GM21367 (cell line): ENCODE data around the gene ADAMTS3.
"Not testable (repeated sequence)": the region's sequence is repeated elsewhere in the genome, so short reads cannot be mapped to it uniquely, and the experiment has no call there.

Experiments used
- ATAC-seq: cut with Tn5 transposase; IDR thresholded peaks from one replicate; pipeline ENCODE4 v1.9.1; 2021; ENCODE audit not compliant: unreplicated experiment

The ADAMTS3 gene

DNA sequence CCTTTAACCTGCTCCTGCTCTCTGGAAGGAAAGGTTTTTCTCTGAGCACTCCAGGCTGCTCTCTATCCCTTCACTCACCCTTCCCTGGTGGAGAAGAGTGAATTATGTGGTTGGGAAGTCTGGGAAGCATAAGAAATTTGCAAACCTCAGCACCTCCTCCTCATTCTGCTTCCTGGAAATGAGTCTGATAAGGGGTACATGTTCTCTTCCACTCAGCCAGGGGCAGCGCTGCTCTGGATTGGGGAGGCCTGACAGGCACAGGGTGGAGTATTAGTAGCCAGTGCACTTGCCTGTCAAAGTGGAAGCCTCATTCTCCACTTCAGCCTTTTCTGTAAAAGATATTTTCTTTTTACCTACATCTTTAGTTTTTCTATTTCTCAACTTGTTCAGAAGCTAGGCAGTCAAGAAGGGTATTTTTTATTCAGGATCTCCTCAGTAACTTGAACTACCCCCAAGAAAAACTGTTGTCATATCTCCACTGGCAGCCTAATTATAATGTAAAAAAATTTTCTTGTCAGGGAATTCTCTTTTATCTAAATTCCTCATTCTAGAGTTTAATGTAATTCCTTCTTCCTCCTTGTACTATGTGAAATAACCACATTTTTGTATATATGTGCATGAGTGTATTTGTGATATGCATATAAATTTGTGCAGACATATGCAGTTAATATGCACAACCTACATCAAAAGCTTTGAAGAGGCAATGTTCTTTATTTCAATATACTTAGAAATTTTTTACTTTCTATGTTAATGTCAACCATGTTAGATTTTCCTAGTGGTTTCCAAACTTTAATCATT, 15.3 kb downstream of the ADAMTS3 start:
- ATAC-seq, result no peak

- ATAC-seq, result no peak
Observed at GRCh38 chr4:72552447-72552846, 16.6 kb downstream of the ADAMTS3 start.

- no peak for ATAC-seq
Observed at GRCh38 chr4:72546456-72546855, 22.6 kb downstream of the ADAMTS3 start.

- ATAC-seq, result not testable (repeated sequence)
Observed at GRCh38 chr4:72540694-72541093, 28.3 kb downstream of the ADAMTS3 start.

- ATAC-seq, result no peak
Observed at GRCh38 chr4:72538006-72538405, 31.0 kb downstream of the ADAMTS3 start.

GRCh38 chr4:72536443-72536842, 32.6 kb downstream of the ADAMTS3 start:
- ATAC-seq, result no peak

- ATAC-seq, result no peak
Observed at GRCh38 chr4:72531768-72532290, 37.2 kb downstream of the ADAMTS3 start.

DNA sequence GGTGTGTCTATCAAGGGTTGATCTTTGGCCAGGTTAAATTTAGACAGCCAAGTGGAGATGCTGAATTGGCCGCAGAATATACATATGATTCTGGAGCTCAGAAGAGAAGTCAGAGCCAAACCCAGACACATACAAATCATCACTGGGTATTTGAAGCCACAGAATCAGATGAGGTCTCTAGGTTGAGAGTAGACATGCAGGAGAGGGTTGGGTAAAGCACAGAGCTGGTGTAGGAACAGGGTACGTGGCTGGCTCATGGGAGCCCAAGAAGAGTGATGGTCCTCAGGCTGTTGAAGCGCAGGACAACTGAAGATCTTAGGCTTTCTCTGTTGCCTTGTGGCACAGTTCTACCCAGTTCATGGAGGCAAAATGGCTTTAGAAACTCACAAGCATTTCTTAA, 37.7 kb downstream of the ADAMTS3 start:
- no peak for ATAC-seq

- no peak for ATAC-seq
Observed at GRCh38 chr4:72529148-72529822, 39.7 kb downstream of the ADAMTS3 start.

DNA sequence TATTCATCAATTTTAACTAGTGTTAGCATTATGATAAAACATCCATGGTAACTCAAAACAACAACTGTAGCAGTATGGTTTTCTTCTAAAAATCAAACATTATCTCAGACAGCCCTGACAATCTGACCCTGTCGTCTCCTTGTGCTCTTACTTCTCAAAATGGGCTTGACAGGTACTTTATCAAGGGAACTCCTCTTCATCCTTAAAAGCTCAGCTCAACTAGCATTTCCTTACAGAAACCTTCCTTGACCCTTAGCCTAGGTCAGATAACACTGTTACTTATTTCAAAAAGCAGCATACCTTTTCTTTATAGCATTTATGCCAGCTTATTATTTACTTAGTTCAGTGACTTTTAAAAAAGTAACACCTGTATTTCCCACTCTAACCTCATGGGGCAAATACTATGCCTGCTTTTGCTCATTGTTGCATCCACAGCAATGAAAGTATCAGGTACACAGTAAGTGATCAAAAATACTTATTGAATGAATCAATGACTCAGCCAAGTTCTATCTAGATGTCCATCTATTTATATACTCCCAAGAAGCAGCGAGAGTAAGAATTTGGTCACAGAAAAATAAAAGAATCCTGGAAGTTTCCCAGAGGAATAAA, 41.9 kb downstream of the ADAMTS3 start:
- no peak for ATAC-seq

- ATAC-seq, result no peak
Observed at GRCh38 chr4:72525938-72526337, 43.1 kb downstream of the ADAMTS3 start.

- no peak for ATAC-seq
Observed at GRCh38 chr4:72522440-72522839, 46.6 kb downstream of the ADAMTS3 start.

DNA sequence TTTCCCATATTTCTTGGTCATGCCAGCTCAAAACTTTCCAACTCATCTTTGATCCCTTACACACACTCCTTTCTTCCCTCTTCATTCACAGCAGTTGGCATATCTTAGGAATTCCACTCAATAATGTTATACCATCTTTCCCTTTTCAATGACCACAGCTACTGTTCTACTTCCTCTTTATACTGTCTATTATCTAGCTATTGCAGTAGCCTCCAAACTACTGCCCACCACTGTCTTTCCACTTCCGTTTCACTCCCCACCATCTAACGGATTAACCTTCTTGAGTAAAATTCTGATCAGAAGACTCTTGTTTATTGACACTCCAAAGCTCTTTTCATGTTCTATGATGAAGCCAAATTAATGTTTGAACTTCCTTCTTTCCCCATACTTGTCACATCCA, 55.8 kb downstream of the ADAMTS3 start:
- no peak for ATAC-seq

GRCh38 chr4:72507860-72508419, 61.1 kb downstream of the ADAMTS3 start:
- no peak for ATAC-seq

GRCh38 chr4:72507167-72507566, 61.9 kb downstream of the ADAMTS3 start:
- ATAC-seq, result no peak

DNA sequence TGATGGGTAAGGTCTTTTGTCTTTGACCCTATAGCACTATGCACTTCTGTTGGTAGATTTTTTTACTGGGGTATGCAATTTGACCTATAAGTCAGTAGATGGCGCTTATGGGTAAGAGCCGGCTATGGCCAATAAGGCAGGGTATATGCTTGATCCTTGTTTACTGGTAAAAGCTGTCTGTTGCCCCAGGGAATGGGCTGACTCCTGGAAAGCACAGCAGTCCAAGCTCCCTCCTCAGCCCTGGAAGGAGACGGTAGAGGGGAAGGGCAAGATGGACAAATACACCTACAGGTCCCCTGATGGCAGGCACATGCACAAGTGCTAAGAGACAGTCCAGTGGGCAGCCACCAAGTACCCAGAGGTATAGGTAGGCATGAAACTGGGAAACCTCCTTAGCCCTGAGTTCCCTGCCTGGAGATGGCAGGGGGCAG, 63.7 kb downstream of the ADAMTS3 start:
- peak; percentile 85 for ATAC-seq

DNA sequence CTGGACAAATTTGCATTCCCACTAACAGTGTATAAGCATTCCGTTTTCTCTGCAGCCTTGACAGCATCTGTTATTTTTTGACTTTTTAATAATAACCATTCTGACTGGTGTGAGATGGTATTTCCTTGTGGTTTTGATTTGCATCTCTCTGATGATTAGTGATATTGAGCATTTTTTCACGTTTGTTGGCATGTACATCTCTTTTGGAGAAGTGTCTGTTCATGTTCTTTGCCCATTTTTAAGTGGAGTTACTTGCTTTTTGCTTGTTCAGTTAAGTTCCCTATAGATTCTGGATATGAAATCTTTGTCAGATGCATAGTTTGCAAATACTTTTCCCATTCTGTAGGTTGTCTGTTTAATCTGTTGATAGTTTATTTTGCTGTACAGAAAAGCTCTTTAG, 68.8 kb downstream of the ADAMTS3 start:
- ATAC-seq, result no peak

GRCh38 chr4:72496119-72496518, 72.9 kb downstream of the ADAMTS3 start:
- no peak for ATAC-seq

DNA sequence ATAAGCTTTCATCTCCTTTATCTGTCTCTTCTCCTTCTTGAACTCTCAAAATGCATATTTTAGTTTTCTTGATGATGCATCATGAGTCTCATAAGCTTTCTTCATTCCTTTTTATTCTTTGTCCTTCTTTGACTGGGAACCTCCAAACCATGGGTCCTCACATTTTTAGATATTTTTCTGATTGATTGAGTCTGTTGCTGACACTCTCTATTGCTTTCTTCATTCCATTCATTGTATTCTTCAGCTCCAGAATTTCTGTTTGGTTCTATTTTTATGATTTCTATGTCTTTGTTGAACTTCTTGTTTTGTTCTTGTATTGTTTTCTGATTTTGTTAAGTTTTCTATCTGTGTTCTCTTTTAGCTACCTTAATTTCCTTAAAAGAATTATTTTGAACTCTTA, 74.9 kb downstream of the ADAMTS3 start:
- ATAC-seq, result no peak

DNA sequence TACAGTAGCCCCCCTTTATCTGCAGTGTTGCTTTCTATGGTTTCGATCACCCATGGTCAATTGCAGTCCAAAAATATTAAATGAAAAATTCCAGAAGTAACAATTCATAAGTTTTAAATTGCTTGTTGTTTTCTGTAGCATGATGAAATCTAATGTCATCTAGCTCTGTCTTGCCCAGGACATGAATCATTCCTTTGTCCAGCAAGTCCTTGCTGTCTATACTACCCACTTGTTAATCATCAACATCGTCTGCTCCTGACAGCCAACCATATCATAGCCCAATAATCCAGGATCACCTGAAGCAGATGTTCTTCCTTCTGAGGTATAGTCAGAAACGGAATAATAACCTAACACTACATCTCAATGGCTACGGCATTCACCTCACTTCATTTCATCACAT, 79.8 kb downstream of the ADAMTS3 start:
- ATAC-seq, result no peak

- ATAC-seq, result no peak
Observed at GRCh38 chr4:72486991-72487390, 82.0 kb downstream of the ADAMTS3 start.

DNA sequence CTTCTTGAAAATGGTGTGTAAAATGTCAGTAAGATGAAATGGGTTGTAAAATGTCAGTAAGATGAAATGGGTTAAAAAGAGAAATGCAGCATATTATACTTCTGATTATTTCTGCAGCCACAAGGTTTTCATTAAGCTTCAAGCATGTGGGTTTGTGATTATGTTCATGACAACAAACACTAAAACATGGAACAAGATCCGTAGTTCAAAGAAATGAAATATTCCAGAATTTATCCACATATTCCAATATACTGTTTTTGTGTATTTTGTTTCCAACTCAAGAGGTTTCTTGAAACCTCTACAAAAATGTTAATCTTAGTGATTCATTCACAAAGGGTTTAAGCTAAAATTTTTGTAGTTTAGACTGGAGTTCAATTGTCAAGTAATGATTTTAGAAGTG, 84.0 kb downstream of the ADAMTS3 start:
- ATAC-seq, result no peak
